Measurements from ENCODE around the gene RDH5. TPM values are rescaled to one million over a fixed set of nuclear protein-coding genes. Genes with fewer than 3 reads are reported as not detected.

RDH5 gene
- total and polyA plus RNA-seq, 4 donors: 3.1 to 5.4 (median 3.9) TPM

GRCh38 chr12:55743406-55744339, 23.5 kb downstream of the RDH5 start:
- Histone ChIP-seq H3K4me1 (ENCODE audit: control insufficient read depth in 5 of 5, insufficient read depth in 5 of 5, low read length in 5 of 5) (peaks cover 2 to 34% (median 11%) of the 10 kb centered on the region in 5 donors), H3K27me3 (ENCODE audit: control insufficient read depth in 3 of 3, insufficient read depth in 3 of 3, low read length in 2 of 3) (no peaks in the 10 kb centered on the region), H3K9ac (ENCODE audit: insufficient read depth in 1 of 2, low read length in 2 of 2) (peak overlapping the region; percentile 46 to 74), H3K27ac (ENCODE audit: low read depth in 1 of 2, low read length in 1 of 2) (peak overlapping the region in 1 of 2 donors; percentile 79), H3K36me3 (ENCODE audit: control insufficient read depth in 4 of 4, insufficient read depth in 4 of 4, low read length in 4 of 4) (peaks cover 0 to under 1% (median 0%) of the 10 kb centered on the region in 4 donors), H3K4me3 (peak overlapping the region; percentile 57), H3K9me3 (ENCODE audit: control insufficient read depth in 4 of 4, insufficient read depth in 3 of 4, low read length in 3 of 4) (no peaks in the 10 kb centered on the region)
- no peak for TF ChIP-seq CTCF (IDR thresholded peaks at IDR 0.05; ENCODE audit: control extremely low read depth, extremely low read depth)
- 0 to 1% methylated on average over 62 to 73 of the region's 73 CpGs for WGBS, 2 donors
- DNase-seq (peak; percentile 79 to 88 (median 81)), ATAC-seq (ENCODE audit: insufficient read depth, low FRiP score) (peak; percentile 20)

- Histone ChIP-seq H3K4me3 (no peak overlapping the region), H3K9me3 (ENCODE audit: control insufficient read depth in 4 of 4, insufficient read depth in 3 of 4, low read length in 3 of 4) (no peaks in the 10 kb centered on the region), H3K27ac (ENCODE audit: low read depth in 1 of 2, low read length in 1 of 2) (no peak overlapping the region), H3K36me3 (ENCODE audit: control insufficient read depth in 4 of 4, insufficient read depth in 4 of 4, low read length in 4 of 4) (peaks cover 0 to 2% (median 0%) of the 10 kb centered on the region in 4 donors), H3K27me3 (ENCODE audit: control insufficient read depth in 3 of 3, insufficient read depth in 3 of 3, low read length in 2 of 3) (no peaks in the 10 kb centered on the region), H3K9ac (ENCODE audit: insufficient read depth in 1 of 2, low read length in 2 of 2) (peak overlapping the region; percentile 46 to 74), H3K4me1 (ENCODE audit: control insufficient read depth in 5 of 5, insufficient read depth in 5 of 5, low read length in 5 of 5) (peaks cover 2 to 34% (median 11%) of the 10 kb centered on the region in 5 donors)
- TF ChIP-seq CTCF (IDR thresholded peaks at IDR 0.05; ENCODE audit: control extremely low read depth, extremely low read depth): no peak
- DNase-seq (no peak), ATAC-seq (ENCODE audit: insufficient read depth, low FRiP score) (no peak)
- 18 to 31% methylated on average over 11 of the region's 11 CpGs for WGBS, 2 donors
These were observed 24.3 kb downstream of the RDH5 start for GRCh38 chr12:55744340-55745030.

GRCh38 chr12:55745361-55746173, 25.4 kb downstream of the RDH5 start:
- Histone ChIP-seq H3K4me1 (ENCODE audit: control insufficient read depth in 5 of 5, insufficient read depth in 5 of 5, low read length in 5 of 5) (peaks cover 2 to 34% (median 11%) of the 10 kb centered on the region in 5 donors), H3K9me3 (ENCODE audit: control insufficient read depth in 4 of 4, insufficient read depth in 3 of 4, low read length in 3 of 4) (no peaks in the 10 kb centered on the region), H3K4me3 (no peak overlapping the region), H3K27me3 (ENCODE audit: control insufficient read depth in 3 of 3, insufficient read depth in 3 of 3, low read length in 2 of 3) (no peaks in the 10 kb centered on the region), H3K9ac (ENCODE audit: insufficient read depth in 1 of 2, low read length in 2 of 2) (no peak overlapping the region), H3K36me3 (ENCODE audit: control insufficient read depth in 4 of 4, insufficient read depth in 4 of 4, low read length in 4 of 4) (peaks cover 0 to 2% (median 0%) of the 10 kb centered on the region in 4 donors), H3K27ac (ENCODE audit: low read depth in 1 of 2, low read length in 1 of 2) (no peak overlapping the region)
- TF ChIP-seq CTCF (IDR thresholded peaks at IDR 0.05; ENCODE audit: control extremely low read depth, extremely low read depth): no peak
- WGBS, 2 donors: 31 to 36% methylated on average over 13 of the region's 13 CpGs
- ATAC-seq (ENCODE audit: insufficient read depth, low FRiP score) (no peak), DNase-seq (peak; percentile 73 to 87 (median 85))
